ENCODE results near the gene C1orf56. TPM values are rescaled to one million over a fixed set of nuclear protein-coding genes. Genes with fewer than 3 reads are reported as not detected.

The C1orf56 gene
- total RNA-seq, 1 donor = 5.4 TPM

- peaks cover 7% of the 10 kb centered on the region for H3K36me3 ChIP-seq (ENCODE audit: insufficient read depth, low read length)
- peak; percentile 66 for DNase-seq (ENCODE audit: insufficient read length, low spot score, missing footprints)
- no peak overlapping the region for H3K4me3 ChIP-seq (ENCODE audit: insufficient read depth, low read length)
- H3K9me3 ChIP-seq (ENCODE audit: low read depth, low read length) = no peaks in the 10 kb centered on the region
- peaks cover 22% of the 10 kb centered on the region for H3K4me1 ChIP-seq (ENCODE audit: insufficient read depth, low read length)
- H2AFZ ChIP-seq (ENCODE audit: low read length) = no peak overlapping the region
- peaks cover 12% of the 10 kb centered on the region for H3K79me2 ChIP-seq (ENCODE audit: insufficient read depth, low read length)
- H3K27ac ChIP-seq (ENCODE audit: low read depth, low read length) = peak overlapping the region; percentile 7
- TF ChIP-seq, protein P1, sequence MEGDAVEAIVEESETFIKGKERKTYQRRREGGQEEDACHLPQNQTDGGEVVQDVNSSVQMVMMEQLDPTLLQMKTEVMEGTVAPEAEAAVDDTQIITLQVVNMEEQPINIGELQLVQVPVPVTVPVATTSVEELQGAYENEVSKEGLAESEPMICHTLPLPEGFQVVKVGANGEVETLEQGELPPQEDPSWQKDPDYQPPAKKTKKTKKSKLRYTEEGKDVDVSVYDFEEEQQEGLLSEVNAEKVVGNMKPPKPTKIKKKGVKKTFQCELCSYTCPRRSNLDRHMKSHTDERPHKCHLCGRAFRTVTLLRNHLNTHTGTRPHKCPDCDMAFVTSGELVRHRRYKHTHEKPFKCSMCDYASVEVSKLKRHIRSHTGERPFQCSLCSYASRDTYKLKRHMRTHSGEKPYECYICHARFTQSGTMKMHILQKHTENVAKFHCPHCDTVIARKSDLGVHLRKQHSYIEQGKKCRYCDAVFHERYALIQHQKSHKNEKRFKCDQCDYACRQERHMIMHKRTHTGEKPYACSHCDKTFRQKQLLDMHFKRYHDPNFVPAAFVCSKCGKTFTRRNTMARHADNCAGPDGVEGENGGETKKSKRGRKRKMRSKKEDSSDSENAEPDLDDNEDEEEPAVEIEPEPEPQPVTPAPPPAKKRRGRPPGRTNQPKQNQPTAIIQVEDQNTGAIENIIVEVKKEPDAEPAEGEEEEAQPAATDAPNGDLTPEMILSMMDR (IDR thresholded peaks at IDR 0.05; ENCODE audit: extremely low read depth, low read depth, low read length) = no peak
- H4K20me1 ChIP-seq (ENCODE audit: insufficient read depth, low read length) = no peaks in the 10 kb centered on the region
- no peaks in the 10 kb centered on the region for H3K27me3 ChIP-seq (ENCODE audit: insufficient read depth, low read length)
- no peak overlapping the region for H3K4me2 ChIP-seq (ENCODE audit: insufficient read depth, low read length)
Measured at GRCh38 chr1:151013518-151013917, 34.0 kb upstream of the C1orf56 start.

DNA sequence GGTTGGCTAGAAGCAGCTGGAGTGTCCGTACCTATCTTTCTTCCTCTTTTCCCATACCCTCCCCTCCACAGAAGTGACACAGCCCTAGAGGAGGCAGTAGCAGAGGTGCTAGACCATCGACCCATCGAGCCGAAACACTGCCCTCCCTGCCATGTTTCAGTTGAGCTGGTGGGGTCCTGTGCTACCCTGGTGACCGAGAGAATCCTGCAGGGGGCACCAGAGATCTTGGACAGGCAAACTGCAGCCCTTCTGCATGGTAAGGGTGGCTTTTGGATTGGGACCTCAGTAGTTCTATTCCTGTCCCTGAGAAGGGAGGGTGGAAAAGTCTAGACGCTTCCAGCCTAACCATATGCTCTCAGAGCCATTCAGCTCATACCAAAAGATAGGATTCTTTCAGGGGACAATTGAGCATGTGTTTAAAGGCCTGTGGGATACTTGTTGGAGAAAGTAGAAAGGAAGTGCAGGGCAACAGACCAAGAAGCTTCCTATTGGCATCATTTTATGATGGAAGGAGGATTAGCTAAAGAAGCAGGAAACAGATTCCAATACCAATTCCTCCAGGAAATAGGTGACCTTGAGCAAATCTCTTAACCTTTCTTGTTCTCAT is 22.9 kb upstream of the C1orf56 start:
- H3K79me2 ChIP-seq (ENCODE audit: insufficient read depth, low read length) = no peaks in the 10 kb centered on the region
- no peak overlapping the region for H3K27ac ChIP-seq (ENCODE audit: low read depth, low read length)
- no peaks in the 10 kb centered on the region for H3K27me3 ChIP-seq (ENCODE audit: insufficient read depth, low read length)
- H3K9me3 ChIP-seq (ENCODE audit: low read depth, low read length) = no peaks in the 10 kb centered on the region
- no peaks in the 10 kb centered on the region for H4K20me1 ChIP-seq (ENCODE audit: insufficient read depth, low read length)
- TF ChIP-seq, protein P1 (IDR thresholded peaks at IDR 0.05; ENCODE audit: extremely low read depth, low read depth, low read length) = peak; percentile 81
- peaks cover 28% of the 10 kb centered on the region for H3K36me3 ChIP-seq (ENCODE audit: insufficient read depth, low read length)
- H2AFZ ChIP-seq (ENCODE audit: low read length) = no peak overlapping the region
- peak; percentile 88 for DNase-seq (ENCODE audit: insufficient read length, low spot score, missing footprints)
- no peak overlapping the region for H3K4me3 ChIP-seq (ENCODE audit: insufficient read depth, low read length)
- no peak overlapping the region for H3K4me2 ChIP-seq (ENCODE audit: insufficient read depth, low read length)
- no peaks in the 10 kb centered on the region for H3K4me1 ChIP-seq (ENCODE audit: insufficient read depth, low read length)

DNA sequence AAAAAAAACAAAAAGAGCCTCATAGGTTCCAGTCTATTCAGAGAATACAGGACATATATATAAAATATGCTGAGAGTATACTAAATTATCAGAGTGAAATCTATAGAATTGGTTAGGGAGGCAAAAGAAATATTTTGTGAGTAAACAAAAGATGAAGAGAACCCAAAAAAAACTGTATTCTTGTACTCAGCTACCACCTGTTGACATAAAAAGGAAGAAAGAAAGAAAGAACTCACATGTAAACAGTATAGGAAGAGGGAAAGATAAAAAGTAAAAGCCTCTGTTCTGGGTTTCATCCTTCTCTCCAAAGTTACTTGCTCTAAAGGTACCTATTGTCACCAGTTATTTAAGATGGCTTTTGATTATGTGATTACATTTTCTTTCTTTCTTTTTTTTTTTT is 21.1 kb upstream of the C1orf56 start:
- no peak overlapping the region for H3K4me2 ChIP-seq (ENCODE audit: insufficient read depth, low read length)
- no peaks in the 10 kb centered on the region for H3K27me3 ChIP-seq (ENCODE audit: insufficient read depth, low read length)
- H3K36me3 ChIP-seq (ENCODE audit: insufficient read depth, low read length) = peaks cover 36% of the 10 kb centered on the region
- no peak overlapping the region for H3K27ac ChIP-seq (ENCODE audit: low read depth, low read length)
- no peaks in the 10 kb centered on the region for H3K9me3 ChIP-seq (ENCODE audit: low read depth, low read length)
- no peaks in the 10 kb centered on the region for H3K4me1 ChIP-seq (ENCODE audit: insufficient read depth, low read length)
- TF ChIP-seq, protein P1 (IDR thresholded peaks at IDR 0.05; ENCODE audit: extremely low read depth, low read depth, low read length) = no peak
- H3K79me2 ChIP-seq (ENCODE audit: insufficient read depth, low read length) = no peaks in the 10 kb centered on the region
- H3K4me3 ChIP-seq (ENCODE audit: insufficient read depth, low read length) = no peak overlapping the region
- no peak overlapping the region for H2AFZ ChIP-seq (ENCODE audit: low read length)
- no peak for DNase-seq (ENCODE audit: insufficient read length, low spot score, missing footprints)
- no peaks in the 10 kb centered on the region for H4K20me1 ChIP-seq (ENCODE audit: insufficient read depth, low read length)

DNA sequence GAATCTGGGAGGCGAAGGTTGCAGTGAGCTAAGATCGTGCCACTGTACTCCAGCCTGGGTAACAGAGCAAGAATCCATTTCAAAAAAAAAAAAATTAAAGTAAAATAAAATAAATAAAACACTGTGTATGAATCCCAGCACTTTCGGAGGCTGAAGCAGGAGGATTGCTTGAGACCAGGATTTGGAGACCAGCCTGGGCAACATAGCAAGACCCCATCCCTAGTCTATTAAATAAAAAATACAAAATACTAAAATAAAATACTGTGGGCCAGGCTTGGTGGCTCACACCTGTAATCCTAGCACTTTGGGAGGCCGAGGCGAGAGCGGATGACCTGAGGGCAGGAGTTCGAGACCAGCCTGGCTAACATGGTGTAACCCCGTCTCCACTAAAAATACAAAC is 15.4 kb upstream of the C1orf56 start:
- H3K9me3 ChIP-seq (ENCODE audit: low read depth, low read length) = no peaks in the 10 kb centered on the region
- no peak overlapping the region for H2AFZ ChIP-seq (ENCODE audit: low read length)
- no peak overlapping the region for H3K4me2 ChIP-seq (ENCODE audit: insufficient read depth, low read length)
- peaks cover 4% of the 10 kb centered on the region for H3K4me1 ChIP-seq (ENCODE audit: insufficient read depth, low read length)
- H3K79me2 ChIP-seq (ENCODE audit: insufficient read depth, low read length) = no peaks in the 10 kb centered on the region
- H3K4me3 ChIP-seq (ENCODE audit: insufficient read depth, low read length) = no peak overlapping the region
- no peaks in the 10 kb centered on the region for H4K20me1 ChIP-seq (ENCODE audit: insufficient read depth, low read length)
- no peak for DNase-seq (ENCODE audit: insufficient read length, low spot score, missing footprints)
- TF ChIP-seq, protein P1 (IDR thresholded peaks at IDR 0.05; ENCODE audit: extremely low read depth, low read depth, low read length) = no peak
- no peak overlapping the region for H3K27ac ChIP-seq (ENCODE audit: low read depth, low read length)
- no peaks in the 10 kb centered on the region for H3K27me3 ChIP-seq (ENCODE audit: insufficient read depth, low read length)
- peaks cover 38% of the 10 kb centered on the region for H3K36me3 ChIP-seq (ENCODE audit: insufficient read depth, low read length)

Measured in osteoblast (primary cell).